ENCODE measurements around the gene PODXL. TPM values are rescaled to one million over a fixed set of nuclear protein-coding genes. Genes with fewer than 3 reads are reported as not detected.

The PODXL gene
- polyA plus RNA-seq, 1 donor (not counting 4 experiments of a cell fraction or from before 2014, with no cell fraction given): 0.08 TPM

GRCh38 chr7:131511071-131511470 lies 45.4 kb downstream of the PODXL start:
- H3K9me3 ChIP-seq (ENCODE audit: control insufficient read depth, low read depth, low read length): no peaks in the 10 kb centered on the region
- no peaks in the 10 kb centered on the region for H3K36me3 ChIP-seq (ENCODE audit: control insufficient read depth in 2 of 2, extremely low read depth in 1 of 2, insufficient read depth in 2 of 2, low read length in 2 of 2)
- DNase-seq (ENCODE audit: low read depth, low spot score): no peak
- H3K4me2 ChIP-seq (ENCODE audit: control insufficient read depth, extremely low read depth, insufficient read depth, low read depth, low read length): no peak overlapping the region
- no peak overlapping the region for H2AFZ ChIP-seq (ENCODE audit: control insufficient read depth, low read length)
- dilution Hi-C loops (cut with MboI; ENCODE audit: extremely low pct_ligation_motif_present, low sequenced_read_pairs): no loop called here
- H3K4me3 ChIP-seq (ENCODE audit: control insufficient read depth in 2 of 3, extremely low read depth in 1 of 3, insufficient read depth in 2 of 3, low read depth in 1 of 3, low read length in 3 of 3): no peak overlapping the region
- H3K4me1 ChIP-seq (ENCODE audit: control insufficient read depth, extremely low read depth, insufficient read depth, low read length): no peaks in the 10 kb centered on the region
- H3K27ac ChIP-seq (ENCODE audit: control insufficient read depth, insufficient read depth, low read length): no peak overlapping the region
- H3K27me3 ChIP-seq (ENCODE audit: control insufficient read depth, extremely low read depth, insufficient read depth, low read length): peaks cover 13% of the 10 kb centered on the region
- H3K9me1 ChIP-seq (ENCODE audit: control insufficient read depth, extremely low read depth, insufficient read depth, low read length): no peaks in the 10 kb centered on the region
- H3K9ac ChIP-seq (ENCODE audit: control insufficient read depth, extremely low read depth, insufficient read depth, low read length): no peak overlapping the region
- FAIRE-seq: no peak
- TF ChIP-seq, protein P1, sequence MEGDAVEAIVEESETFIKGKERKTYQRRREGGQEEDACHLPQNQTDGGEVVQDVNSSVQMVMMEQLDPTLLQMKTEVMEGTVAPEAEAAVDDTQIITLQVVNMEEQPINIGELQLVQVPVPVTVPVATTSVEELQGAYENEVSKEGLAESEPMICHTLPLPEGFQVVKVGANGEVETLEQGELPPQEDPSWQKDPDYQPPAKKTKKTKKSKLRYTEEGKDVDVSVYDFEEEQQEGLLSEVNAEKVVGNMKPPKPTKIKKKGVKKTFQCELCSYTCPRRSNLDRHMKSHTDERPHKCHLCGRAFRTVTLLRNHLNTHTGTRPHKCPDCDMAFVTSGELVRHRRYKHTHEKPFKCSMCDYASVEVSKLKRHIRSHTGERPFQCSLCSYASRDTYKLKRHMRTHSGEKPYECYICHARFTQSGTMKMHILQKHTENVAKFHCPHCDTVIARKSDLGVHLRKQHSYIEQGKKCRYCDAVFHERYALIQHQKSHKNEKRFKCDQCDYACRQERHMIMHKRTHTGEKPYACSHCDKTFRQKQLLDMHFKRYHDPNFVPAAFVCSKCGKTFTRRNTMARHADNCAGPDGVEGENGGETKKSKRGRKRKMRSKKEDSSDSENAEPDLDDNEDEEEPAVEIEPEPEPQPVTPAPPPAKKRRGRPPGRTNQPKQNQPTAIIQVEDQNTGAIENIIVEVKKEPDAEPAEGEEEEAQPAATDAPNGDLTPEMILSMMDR (optimal IDR thresholded peaks at IDR 0.05 in 1 of 3, IDR thresholded peaks at IDR 0.05 in 1 of 3, conservative IDR thresholded peaks at IDR 0.05 in 1 of 3; ENCODE audit: extremely low read depth in 1 of 3, insufficient read depth in 2 of 3, low read length in 3 of 3): no peak
- TF ChIP-seq EZH2 (IDR thresholded peaks at IDR 0.05; ENCODE audit: low read length): no peak
- no peaks in the 10 kb centered on the region for H4K20me1 ChIP-seq (ENCODE audit: control insufficient read depth, extremely low read depth, insufficient read depth, low read length)
- H3K79me2 ChIP-seq (ENCODE audit: control insufficient read depth, insufficient read depth, low read length): no peaks in the 10 kb centered on the region

DNA sequence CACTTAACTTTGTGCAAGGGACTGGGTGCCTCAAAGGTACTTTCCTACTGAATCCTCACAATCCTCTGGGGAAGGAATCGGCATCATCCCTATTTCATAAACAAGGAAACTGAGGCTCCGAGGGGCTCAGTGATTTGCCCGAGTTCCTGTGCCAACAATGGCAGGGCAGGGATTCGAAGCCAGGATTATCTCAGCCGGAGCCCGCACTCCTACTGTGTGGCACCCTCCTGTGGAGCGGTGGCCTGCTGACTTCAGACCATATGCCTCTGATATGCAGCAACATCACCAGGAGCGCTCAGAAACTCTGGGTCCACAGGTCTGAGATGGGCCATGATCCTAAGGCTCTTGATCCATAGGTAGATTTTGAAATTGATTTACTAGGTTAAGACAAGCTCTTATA lies 46.6 kb downstream of the PODXL start:
- peaks cover 13% of the 10 kb centered on the region for H3K27me3 ChIP-seq (ENCODE audit: control insufficient read depth, extremely low read depth, insufficient read depth, low read length)
- dilution Hi-C loops (cut with MboI; ENCODE audit: extremely low pct_ligation_motif_present, low sequenced_read_pairs): no loop called here
- no peaks in the 10 kb centered on the region for H3K4me1 ChIP-seq (ENCODE audit: control insufficient read depth, extremely low read depth, insufficient read depth, low read length)
- H3K27ac ChIP-seq (ENCODE audit: control insufficient read depth, insufficient read depth, low read length): no peak overlapping the region
- TF ChIP-seq EZH2 (IDR thresholded peaks at IDR 0.05; ENCODE audit: low read length): no peak
- TF ChIP-seq, protein P1 (optimal IDR thresholded peaks at IDR 0.05 in 1 of 3, IDR thresholded peaks at IDR 0.05 in 1 of 3, conservative IDR thresholded peaks at IDR 0.05 in 1 of 3; ENCODE audit: extremely low read depth in 1 of 3, insufficient read depth in 2 of 3, low read length in 3 of 3): no peak
- H3K79me2 ChIP-seq (ENCODE audit: control insufficient read depth, insufficient read depth, low read length): no peaks in the 10 kb centered on the region
- H3K9me3 ChIP-seq (ENCODE audit: control insufficient read depth, low read depth, low read length): no peaks in the 10 kb centered on the region
- no peaks in the 10 kb centered on the region for H3K36me3 ChIP-seq (ENCODE audit: control insufficient read depth in 2 of 2, extremely low read depth in 1 of 2, insufficient read depth in 2 of 2, low read length in 2 of 2)
- H3K9ac ChIP-seq (ENCODE audit: control insufficient read depth, extremely low read depth, insufficient read depth, low read length): no peak overlapping the region
- H3K4me3 ChIP-seq (ENCODE audit: control insufficient read depth in 2 of 3, extremely low read depth in 1 of 3, insufficient read depth in 2 of 3, low read depth in 1 of 3, low read length in 3 of 3): no peak overlapping the region
- no peak for FAIRE-seq
- no peak overlapping the region for H2AFZ ChIP-seq (ENCODE audit: control insufficient read depth, low read length)
- H3K9me1 ChIP-seq (ENCODE audit: control insufficient read depth, extremely low read depth, insufficient read depth, low read length): no peaks in the 10 kb centered on the region
- DNase-seq (ENCODE audit: low read depth, low spot score): no peak
- H4K20me1 ChIP-seq (ENCODE audit: control insufficient read depth, extremely low read depth, insufficient read depth, low read length): no peaks in the 10 kb centered on the region
- no peak overlapping the region for H3K4me2 ChIP-seq (ENCODE audit: control insufficient read depth, extremely low read depth, insufficient read depth, low read depth, low read length)

All from keratinocyte (primary cell).